ENCODE data around the gene ANKRD6.

ANKRD6 gene

GRCh38 chr6:89412071-89413005, 20.6 kb upstream of the ANKRD6 start, which contains the start of gene RRAGD:
TSS of gene RRAGD (minus strand) at chr6:89412273. CDS start at chr6:89411993, 280 bp downstream.
- peak; percentile 52 for DNase-seq (ENCODE audit: insufficient read length, low spot score)
- no peak for FAIRE-seq

- FAIRE-seq (no peak), DNase-seq (ENCODE audit: insufficient read length, low spot score) (no peak)
Observed at GRCh38 chr6:89413006-89413400, 19.9 kb upstream of the ANKRD6 start.

- no peak for FAIRE-seq
- no peak for DNase-seq (ENCODE audit: insufficient read length, low spot score)
Observed at GRCh38 chr6:89414215-89414614, 18.7 kb upstream of the ANKRD6 start.

- DNase-seq (ENCODE audit: insufficient read length, low spot score): no peak
- no peak for FAIRE-seq
Observed at GRCh38 chr6:89415185-89415584, 17.8 kb upstream of the ANKRD6 start.

- FAIRE-seq (no peak), DNase-seq (ENCODE audit: insufficient read length, low spot score) (no peak)
Observed at GRCh38 chr6:89416796-89417195, 16.2 kb upstream of the ANKRD6 start.

- DNase-seq (ENCODE audit: insufficient read length, low spot score) (no peak), FAIRE-seq (no peak)
Observed at GRCh38 chr6:89430201-89430962, 2.6 kb upstream of the ANKRD6 start.

- DNase-seq (ENCODE audit: insufficient read length, low spot score): no peak
- no peak for FAIRE-seq
Observed at GRCh38 chr6:89433252-89434149, 549 bp downstream of the ANKRD6 start.

- DNase-seq (ENCODE audit: insufficient read length, low spot score) (no peak), FAIRE-seq (no peak)
Observed at GRCh38 chr6:89434150-89434499, 1.2 kb downstream of the ANKRD6 start.

GRCh38 chr6:89434954-89435353, 2.0 kb downstream of the ANKRD6 start:
- DNase-seq (ENCODE audit: insufficient read length, low spot score): no peak
- FAIRE-seq: no peak

GRCh38 chr6:89436226-89436625, 3.3 kb downstream of the ANKRD6 start:
- DNase-seq (ENCODE audit: insufficient read length, low spot score) (no peak), FAIRE-seq (no peak)

GRCh38 chr6:89438248-89438647, 5.3 kb downstream of the ANKRD6 start:
- FAIRE-seq (no peak), DNase-seq (ENCODE audit: insufficient read length, low spot score) (no peak)

- FAIRE-seq: no peak
Observed at GRCh38 chr6:89439014-89439413, 6.1 kb downstream of the ANKRD6 start.

GRCh38 chr6:89440200-89440599, 7.2 kb downstream of the ANKRD6 start:
- FAIRE-seq (no peak), DNase-seq (ENCODE audit: insufficient read length, low spot score) (no peak)

More at GRCh38 chr6:89439014-89439413, 6.1 kb downstream of the ANKRD6 start:
- no peak for DNase-seq (ENCODE audit: insufficient read length, low spot score)

GRCh38 chr6:89443658-89444057, 10.7 kb downstream of the ANKRD6 start:
- FAIRE-seq: no peak
- no peak for DNase-seq (ENCODE audit: insufficient read length, low spot score)

GRCh38 chr6:89449193-89449592, 16.2 kb downstream of the ANKRD6 start:
- FAIRE-seq: no peak

GRCh38 chr6:89452281-89452680, 19.3 kb downstream of the ANKRD6 start:
- DNase-seq (ENCODE audit: insufficient read length, low spot score) (no peak), FAIRE-seq (no peak)

More at GRCh38 chr6:89449193-89449592, 16.2 kb downstream of the ANKRD6 start:
- DNase-seq (ENCODE audit: insufficient read length, low spot score): no peak

- DNase-seq (ENCODE audit: insufficient read length, low spot score) (no peak), FAIRE-seq (no peak)
Observed at GRCh38 chr6:89454300-89454699, 21.3 kb downstream of the ANKRD6 start.

- no peak for FAIRE-seq
- no peak for DNase-seq (ENCODE audit: insufficient read length, low spot score)
Observed at GRCh38 chr6:89458704-89459103, 25.8 kb downstream of the ANKRD6 start.

GRCh38 chr6:89459501-89459900, 26.5 kb downstream of the ANKRD6 start:
- FAIRE-seq (no peak), DNase-seq (ENCODE audit: insufficient read length, low spot score) (no peak)

GRCh38 chr6:89460713-89461112, 27.8 kb downstream of the ANKRD6 start:
- no peak for DNase-seq (ENCODE audit: insufficient read length, low spot score)

GRCh38 chr6:89462503-89462902, 29.6 kb downstream of the ANKRD6 start:
- no peak for DNase-seq (ENCODE audit: insufficient read length, low spot score)
- FAIRE-seq: no peak

More at GRCh38 chr6:89460713-89461112, 27.8 kb downstream of the ANKRD6 start:
- no peak for FAIRE-seq

All from HTR-8/SVneo (cell line).